HG03565 (cell line): Measurements from ENCODE around the gene LILRB2.
"Not testable (repeated sequence)": the region's sequence is repeated elsewhere in the genome, so short reads cannot be mapped to it uniquely, and the experiment has no call there.

Source experiments
- ATAC-seq: cut with Tn5 transposase; IDR thresholded peaks from one replicate; pipeline ENCODE4 v1.9.1; 2021; ENCODE audit warnings: mild to moderate bottlenecking, moderate library complexity; ENCODE audit not compliant: unreplicated experiment

Gene LILRB2

GRCh38 chr19:54281007-54281728, at the start of gene LILRB2:
LILRB2 (minus strand) TSS chr19:54281110; CDS start chr19:54280496, 614 bp downstream.
- no peak for ATAC-seq

- ATAC-seq: no peak
These were observed 48.7 kb upstream of the LILRB2 start for GRCh38 chr19:54329476-54330165.

GRCh38 chr19:54328781-54329180, 47.9 kb upstream of the LILRB2 start:
- ATAC-seq: not testable (repeated sequence)

- ATAC-seq: no peak
These were observed 44.7 kb upstream of the LILRB2 start for GRCh38 chr19:54325631-54326030.

GRCh38 chr19:54325194-54325621, 44.3 kb upstream of the LILRB2 start:
- ATAC-seq: no peak

GRCh38 chr19:54324071-54324470, 43.2 kb upstream of the LILRB2 start:
- no peak for ATAC-seq

GRCh38 chr19:54322934-54323333, 42.0 kb upstream of the LILRB2 start:
- ATAC-seq: not testable (repeated sequence)

GRCh38 chr19:54322295-54322694, 41.4 kb upstream of the LILRB2 start:
- not testable (repeated sequence) for ATAC-seq

- ATAC-seq: no peak
These were observed 39.2 kb upstream of the LILRB2 start for GRCh38 chr19:54319892-54320670.

GRCh38 chr19:54319049-54319448, 38.1 kb upstream of the LILRB2 start:
- ATAC-seq: no peak

GRCh38 chr19:54317965-54318240, 37.0 kb upstream of the LILRB2 start:
- no peak for ATAC-seq

GRCh38 chr19:54317108-54317964, 36.4 kb upstream of the LILRB2 start:
- ATAC-seq: no peak

GRCh38 chr19:54316746-54317107, 35.8 kb upstream of the LILRB2 start:
- no peak for ATAC-seq

GRCh38 chr19:54315956-54316355, 35.0 kb upstream of the LILRB2 start:
- no peak for ATAC-seq

- ATAC-seq: no peak
These were observed 31.8 kb upstream of the LILRB2 start, which contains the start of gene LILRA5 for GRCh38 chr19:54312436-54313377. LILRA5 (minus strand) TSS chr19:54313166; CDS start chr19:54313019, 147 bp downstream.

- ATAC-seq: no peak
These were observed 31.1 kb upstream of the LILRB2 start for GRCh38 chr19:54312011-54312410.

- no peak for ATAC-seq
These were observed 30.6 kb upstream of the LILRB2 start for GRCh38 chr19:54311486-54311885.

GRCh38 chr19:54310543-54310942, 29.6 kb upstream of the LILRB2 start:
- no peak for ATAC-seq

- ATAC-seq: no peak
These were observed 28.9 kb upstream of the LILRB2 start for GRCh38 chr19:54309811-54310210.
